Activated CD4-positive, alpha-beta T cell treated with anti-CD3 and anti-CD28 coated beads, Interleukin-2, amount 50 U/mL, for 24 hours (primary cell): ENCODE results near the gene VPS13D.
"Not testable (repeated sequence)": the region's sequence is repeated elsewhere in the genome, so short reads cannot be mapped to it uniquely, and the experiment has no call there.

Experiments used
- DNase-seq, 2 donors: peaks; one replicate each; pipeline ENCODE4 v3.0.0-alpha.2; 2020; ENCODE audit warnings: low read depth in 1 of 2, low spot score in 1 of 2

VPS13D gene

GRCh38 chr1:12530462-12531178 lies 300.8 kb downstream of the VPS13D start:
- no peak for DNase-seq

- DNase-seq: no peak
Measured at GRCh38 chr1:12531179-12531499, 301.3 kb downstream of the VPS13D start.

- no peak for DNase-seq
Measured at GRCh38 chr1:12532405-12533315, 302.8 kb downstream of the VPS13D start.

- DNase-seq: no peak
Measured at GRCh38 chr1:12536023-12536639, 306.3 kb downstream of the VPS13D start.

GRCh38 chr1:12537294-12537693 lies 307.5 kb downstream of the VPS13D start:
- no peak for DNase-seq

GRCh38 chr1:12537906-12538461 lies 308.2 kb downstream of the VPS13D start:
- no peak for DNase-seq

GRCh38 chr1:12538536-12538935 lies 308.7 kb downstream of the VPS13D start:
- not testable (repeated sequence) for DNase-seq

- DNase-seq: no peak
Measured at GRCh38 chr1:12539320-12539704, 309.5 kb downstream of the VPS13D start.

- DNase-seq: no peak
Measured at GRCh38 chr1:12539705-12540579, 310.1 kb downstream of the VPS13D start.

GRCh38 chr1:12540580-12541273 lies 310.9 kb downstream of the VPS13D start:
- no peak for DNase-seq

- no peak for DNase-seq
Measured at GRCh38 chr1:12541274-12542137, 311.7 kb downstream of the VPS13D start.

GRCh38 chr1:12542138-12542465 lies 312.3 kb downstream of the VPS13D start:
- DNase-seq: no peak

GRCh38 chr1:12542616-12543592 lies 313.1 kb downstream of the VPS13D start:
- DNase-seq: no peak

GRCh38 chr1:12543740-12544154 lies 313.9 kb downstream of the VPS13D start:
- DNase-seq: no peak

GRCh38 chr1:12544357-12544756 lies 314.5 kb downstream of the VPS13D start:
- no peak for DNase-seq

- no peak for DNase-seq
Measured at GRCh38 chr1:12544992-12545391, 315.2 kb downstream of the VPS13D start.

- DNase-seq: no peak
Measured at GRCh38 chr1:12546771-12547585, 317.1 kb downstream of the VPS13D start.
